Measurements from ENCODE around the gene ZNRD2. TPM values are rescaled to one million over a fixed set of nuclear protein-coding genes. Genes with fewer than 3 reads are reported as not detected.

The ZNRD2 gene
- total RNA-seq, 4 donors from 2014 or later, result 43.6 to 77.3 (median 63.3) TPM

GRCh38 chr11:65609665-65610064 lies 39.4 kb downstream of the ZNRD2 start:
- Histone ChIP-seq H3K4me3 (no peak overlapping the region), H3K4me1 (peaks cover 60 to 84% (median 79%) of the 10 kb centered on the region in 4 donors), H3K9me3 (no peaks in the 10 kb centered on the region), H3K27me3 (no peaks in the 10 kb centered on the region), H3K36me3 (peaks cover 18 to 61% (median 52%) of the 10 kb centered on the region in 4 donors), H3K27ac (replicated peaks in 1 of 4) (peak overlapping the region; percentile 87 to 97 (median 96))
- no peak for DNase-seq (ENCODE audit: extremely low spot score)
- TF ChIP-seq CTCF (IDR thresholded peaks at IDR 0.05) (no peak), POLR2A (IDR thresholded peaks at IDR 0.05; ENCODE audit: low read depth) (no peak), POLR2AphosphoS5 (IDR thresholded peaks at IDR 0.05) (no peak), EP300 (IDR thresholded peaks at IDR 0.05) (no peak)
- intact Hi-C loops (cut with DNase I), result no loop called here
- 85% methylated on average over 4 of the region's 5 CpGs for WGBS

GRCh38 chr11:65610404-65610803 lies 40.1 kb downstream of the ZNRD2 start:
- Histone ChIP-seq H3K9me3 (no peaks in the 10 kb centered on the region), H3K36me3 (peaks cover 11 to 54% (median 44%) of the 10 kb centered on the region in 4 donors), H3K4me1 (peaks cover 60 to 84% (median 79%) of the 10 kb centered on the region in 4 donors), H3K4me3 (peak overlapping the region; percentile 72 to 96 (median 80)), H3K27ac (replicated peaks in 1 of 4) (peak overlapping the region; percentile 87 to 97 (median 96)), H3K27me3 (no peaks in the 10 kb centered on the region)
- no peak for TF ChIP-seq POLR2AphosphoS5 (IDR thresholded peaks at IDR 0.05)
- no peak for TF ChIP-seq POLR2A (IDR thresholded peaks at IDR 0.05; ENCODE audit: low read depth)
- no peak for TF ChIP-seq EP300 (IDR thresholded peaks at IDR 0.05)
- no peak for TF ChIP-seq CTCF (IDR thresholded peaks at IDR 0.05)
- DNase-seq (ENCODE audit: extremely low spot score), result no peak
- intact Hi-C loops (cut with DNase I), result no loop called here
- WGBS, result 63% methylated on average over 4 of the region's 6 CpGs

DNA sequence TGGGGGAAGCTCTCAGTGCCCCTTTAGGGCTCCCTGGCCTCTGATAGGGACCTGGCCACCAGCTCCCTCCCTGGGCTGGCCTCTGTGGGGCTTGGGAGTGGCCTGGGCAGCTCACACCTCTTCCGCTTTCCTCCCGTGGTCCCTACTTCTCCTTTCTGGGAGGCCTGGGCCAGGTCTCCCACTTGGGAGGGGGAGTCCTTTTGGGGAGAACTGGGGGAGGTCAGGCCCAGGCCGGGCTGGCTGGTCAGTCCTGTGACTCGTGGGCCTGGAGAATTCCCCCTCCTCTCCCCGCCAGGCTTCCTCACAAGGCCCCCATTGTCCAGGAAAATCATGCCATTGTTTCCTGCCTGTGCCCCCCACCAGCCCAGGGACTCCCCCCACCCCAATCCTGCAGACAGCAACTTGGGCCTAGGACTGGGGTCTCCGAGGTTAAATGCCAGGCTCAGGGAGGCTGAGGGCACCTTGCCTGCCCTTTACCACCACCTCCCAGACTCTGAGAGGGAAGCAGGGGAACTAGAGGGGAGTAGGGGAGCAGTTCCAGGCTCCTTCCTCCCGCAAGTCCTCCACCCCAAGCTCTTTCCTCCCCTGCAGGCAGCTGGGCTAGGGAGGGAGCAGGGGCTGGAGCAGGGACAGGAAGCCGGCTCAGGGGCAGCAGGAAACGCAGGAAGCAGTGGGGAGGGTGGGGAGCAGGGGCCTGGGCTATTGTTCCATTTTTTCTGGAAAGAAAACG lies 40.9 kb downstream of the ZNRD2 start:
- Histone ChIP-seq H3K27me3 (no peaks in the 10 kb centered on the region), H3K9me3 (no peaks in the 10 kb centered on the region), H3K4me1 (peaks cover 60 to 81% (median 77%) of the 10 kb centered on the region in 4 donors), H3K36me3 (peaks cover 5 to 46% (median 37%) of the 10 kb centered on the region in 4 donors), H3K4me3 (peak overlapping the region; percentile 72 to 96 (median 80)), H3K27ac (replicated peaks in 1 of 4) (peak overlapping the region; percentile 87 to 97 (median 96))
- TF ChIP-seq POLR2AphosphoS5 (IDR thresholded peaks at IDR 0.05), result peak in 1 of 2 donors; percentile 28
- no peak for TF ChIP-seq EP300 (IDR thresholded peaks at IDR 0.05)
- DNase-seq (ENCODE audit: extremely low spot score), result no peak
- intact Hi-C loops (cut with DNase I), result no loop called here
- WGBS, result 52% methylated on average over 7 of the region's 10 CpGs

- H3K4me1 ChIP-seq, result peaks cover 63 to 81% (median 77%) of the 10 kb centered on the region in 4 donors
- H3K9me3 ChIP-seq, result no peaks in the 10 kb centered on the region
- H3K4me3 ChIP-seq, result peak overlapping the region; percentile 72 to 96 (median 80)
- no peak for DNase-seq (ENCODE audit: extremely low spot score)
- peaks cover 5 to 45% (median 37%) of the 10 kb centered on the region in 4 donors for H3K36me3 ChIP-seq
- no peaks in the 10 kb centered on the region for H3K27me3 ChIP-seq
- H3K27ac ChIP-seq (replicated peaks in 1 of 4), result peak overlapping the region; percentile 87 to 97 (median 96)
- WGBS, result 68% methylated on average over 12 of the region's 12 CpGs
- no peak for TF ChIP-seq CTCF (IDR thresholded peaks at IDR 0.05)
- intact Hi-C loops (cut with DNase I), result no loop called here
These were observed 41.7 kb downstream of the ZNRD2 start for GRCh38 chr11:65611758-65612603.

GRCh38 chr11:65612691-65613090 lies 42.4 kb downstream of the ZNRD2 start:
- WGBS, result 43% methylated on average over 1 of the region's 7 CpGs
- Histone ChIP-seq H3K27ac (replicated peaks in 1 of 4) (peak overlapping the region; percentile 87 to 97 (median 96)), H3K4me1 (peaks cover 64 to 81% (median 78%) of the 10 kb centered on the region in 4 donors), H3K27me3 (no peaks in the 10 kb centered on the region), H3K9me3 (no peaks in the 10 kb centered on the region), H3K4me3 (peak overlapping the region; percentile 72 to 96 (median 80)), H3K36me3 (peaks cover 10 to 47% (median 41%) of the 10 kb centered on the region in 4 donors)
- TF ChIP-seq CTCF (IDR thresholded peaks at IDR 0.05) (no peak), POLR2AphosphoS5 (IDR thresholded peaks at IDR 0.05) (no peak), POLR2A (IDR thresholded peaks at IDR 0.05; ENCODE audit: low read depth) (no peak), EP300 (IDR thresholded peaks at IDR 0.05) (no peak)
- intact Hi-C loops (cut with DNase I), result no loop called here
- DNase-seq (ENCODE audit: extremely low spot score), result no peak

Data from esophagus muscularis mucosa (tissue), 4 donors.